Esophagus muscularis mucosa (tissue), 4 donors: ENCODE data around the gene AMHR2. TPM values are rescaled to one million over a fixed set of nuclear protein-coding genes. Genes with fewer than 3 reads are reported as not detected.

ENCODE experiments used
- DNase-seq: peaks from one replicate; pipeline ENCODE4 v3.0.0-alpha.2; 2017; ENCODE audit errors: extremely low spot score
- H3K27ac ChIP-seq, 4 donors: fragments of 200-600 bp; sonication (generic); replicated peaks in 1 of 4; 1 replicate in 3 of 4; 2 replicates in 1 of 4; pipeline ENCODE4 v1.5.1; 2016 to 2019; ENCODE audit warnings: mild to moderate bottlenecking in 1 of 4
- H3K27me3 ChIP-seq, 4 donors: fragments of 200-600 bp; sonication (generic); one replicate each; pipeline versions ENCODE4 v1.5.1 to v1.6.0; 2016 to 2019
- H3K36me3 ChIP-seq, 4 donors: fragments of 200-600 bp; sonication (generic); one replicate each; pipeline ENCODE4 v1.5.1; 2016 to 2019
- H3K4me1 ChIP-seq, 4 donors: fragments of 200-600 bp; sonication (generic); one replicate each; pipeline ENCODE4 v1.5.1; 2016 to 2019
- H3K4me3 ChIP-seq, 4 donors: fragments of 200-600 bp; sonication (generic); 1 replicate in 2 of 4; 2 replicates in 2 of 4; pipeline ENCODE4 v1.5.1; 2016 to 2019; ENCODE audit warnings: mild to moderate bottlenecking in 4 of 4, moderate library complexity in 1 of 4
- H3K9me3 ChIP-seq, 4 donors: fragments of 200-600 bp; sonication (generic); 1 replicate in 3 of 4; 2 replicates in 1 of 4; pipeline ENCODE4 v1.5.1; 2016 to 2019
- CTCF ChIP-seq, 3 experiments: fragments of 200-600 bp in 2 of 3; fragments of 450-650 bp in 1 of 3; sonication (generic) in 2 of 3; IDR thresholded peaks; one replicate each; pipeline ENCODE4 v1.5.1; 2017 to 2019; ENCODE audit warnings: antibody characterized with exemption in 3 of 3, mild to moderate bottlenecking in 2 of 3, moderate library complexity in 1 of 3
- EP300 ChIP-seq: sonication (generic); formaldehyde crosslinking; IDR thresholded peaks from one replicate; pipeline ENCODE4 v1.6.1; 2017; ENCODE audit warnings: antibody characterized with exemption
- POLR2A ChIP-seq: fragments of 450-650 bp; IDR thresholded peaks from one replicate; pipeline ENCODE4 v1.6.1; 2017; ENCODE audit warnings: antibody characterized with exemption, moderate library complexity, mild to moderate bottlenecking, low read depth
- POLR2AphosphoS5 ChIP-seq, 2 donors: sonication (generic); formaldehyde crosslinking; IDR thresholded peaks; one replicate each; pipeline ENCODE4 v1.6.1; 2017; ENCODE audit warnings: antibody characterized with exemption in 2 of 2
- WGBS: methylation state at CpG from one replicate; pipeline ENCODE4 v1.1.5; 2018; 5-methylcytosine and 5-hydroxymethylcytosine counted together
- intact Hi-C: fragments of 100-400 bp; cut with DNase I; formaldehyde crosslinking; loops from one replicate; pipeline ENCODE4 v1.15.1; 2023
- total RNA-seq, 4 donors: library from RNA; depleted of rRNA; stranded (reverse); fragments of >200 nt; gene quantifications; one replicate each; pipeline versions ENCODE4 v1.1.0 to v1.2.1, GENCODE V29; 2016

AMHR2 gene
- total RNA-seq, 4 donors from 2014 or later, result 0.33 to 0.92 TPM; not detected in 2

- Histone ChIP-seq H3K9me3 (no peaks in the 10 kb centered on the region), H3K4me1 (peaks cover 18 to 34% (median 27%) of the 10 kb centered on the region in 4 donors), H3K36me3 (peaks cover 40 to 47% (median 47%) of the 10 kb centered on the region in 4 donors), H3K27me3 (no peaks in the 10 kb centered on the region), H3K27ac (peak overlapping the region; percentile 95 to 98 (median 96)), H3K4me3 (peak overlapping the region; percentile 74 to 84 (median 82))
- WGBS, result 0% methylated on average over 10 of the region's 82 CpGs
- intact Hi-C loops, result loop anchor here (5.0 kb wide), 1 partner anchor 55 kb away; the partner anchor contains the start of gene NPFF
- TF ChIP-seq POLR2A (peak; percentile 43), EP300 (no peak), CTCF (IDR thresholded peaks at IDR 0.05) (peak; percentile 34 to 48 (median 40)), POLR2AphosphoS5 (IDR thresholded peaks at IDR 0.05) (peak; percentile 4 to 74)
- peak; percentile 98 for DNase-seq
Measured at GRCh38 chr12:53452159-53453077, 28.8 kb downstream of the AMHR2 start.

- Histone ChIP-seq H3K4me3 (peak overlapping the region; percentile 19 to 84 (median 82)), H3K9me3 (no peaks in the 10 kb centered on the region), H3K27me3 (no peaks in the 10 kb centered on the region), H3K27ac (peak overlapping the region in 2 of 4 donors; percentile 98), H3K4me1 (peaks cover 18 to 34% (median 27%) of the 10 kb centered on the region in 4 donors), H3K36me3 (peaks cover 49 to 54% (median 51%) of the 10 kb centered on the region in 4 donors)
- no peak for DNase-seq
- TF ChIP-seq POLR2A, result no peak
- no peak for TF ChIP-seq EP300
- TF ChIP-seq CTCF (IDR thresholded peaks at IDR 0.05), result no peak
- no peak for TF ChIP-seq POLR2AphosphoS5 (IDR thresholded peaks at IDR 0.05)
- intact Hi-C loops, result loop anchor here (5.0 kb wide), 1 partner anchor 53 kb away; the partner anchor contains the start of gene NPFF
- WGBS, result 22% methylated on average over 6 of the region's 6 CpGs
Measured at GRCh38 chr12:53453953-53454640, 30.4 kb downstream of the AMHR2 start.

GRCh38 chr12:53454707-53455106 is 31.1 kb downstream of the AMHR2 start:
- Histone ChIP-seq H3K36me3 (peaks cover 55 to 60% (median 57%) of the 10 kb centered on the region in 4 donors), H3K27me3 (no peaks in the 10 kb centered on the region), H3K9me3 (no peaks in the 10 kb centered on the region), H3K4me1 (peaks cover 18 to 36% (median 28%) of the 10 kb centered on the region in 4 donors), H3K4me3 (no peak overlapping the region), H3K27ac (peak overlapping the region in 2 of 4 donors; percentile 6 to 98)
- intact Hi-C loops, result loop anchor here (5.0 kb wide), 1 partner anchor 53 kb away; the partner anchor contains the start of gene NPFF
- 39% methylated on average over 3 of the region's 3 CpGs for WGBS
- DNase-seq, result no peak
- TF ChIP-seq EP300 (no peak), POLR2A (no peak), CTCF (IDR thresholded peaks at IDR 0.05) (no peak), POLR2AphosphoS5 (IDR thresholded peaks at IDR 0.05) (no peak)

- Histone ChIP-seq H3K9me3 (no peaks in the 10 kb centered on the region), H3K4me1 (peaks cover 35 to 57% (median 45%) of the 10 kb centered on the region in 4 donors), H3K27ac (no peak overlapping the region), H3K36me3 (peaks cover 74 to 81% (median 78%) of the 10 kb centered on the region in 4 donors), H3K27me3 (no peaks in the 10 kb centered on the region), H3K4me3 (no peak overlapping the region)
- intact Hi-C loops, result no loop called here
- 73% methylated on average over 6 of the region's 6 CpGs for WGBS
- TF ChIP-seq POLR2A, result no peak
- TF ChIP-seq EP300, result no peak
- no peak for TF ChIP-seq POLR2AphosphoS5 (IDR thresholded peaks at IDR 0.05)
- TF ChIP-seq CTCF (IDR thresholded peaks at IDR 0.05), result no peak
- DNase-seq, result no peak
Measured at GRCh38 chr12:53456654-53457366, 33.2 kb downstream of the AMHR2 start.
